IMR-90 (cell line): ENCODE data around the gene DRAXIN. TPM values are rescaled to one million over a fixed set of nuclear protein-coding genes. Genes with fewer than 3 reads are reported as not detected.

Source experiments
- ATAC-seq: fragments of 200-7000 bp; cut with Tn5 transposase; 2 replicates; pipeline ENCODE4 v1.9.1; 2020; ENCODE audit warnings: low read depth, mild to moderate bottlenecking, moderate library complexity
- BruUV-seq: library from RNA; stranded (reverse); fragments of 400-500 nt; replicated peaks from 2 replicates; lab custom pipeline; 2021; lab: Mats Ljungman, UMichigan
- CTCF ChIA-PET: fragments of 300-600 bp; formaldehyde crosslinking; extraction: SDS; loops from one replicate; lab custom pipeline; 2021; ENCODE audit warnings: antibody characterized with exemption; lab: Yijun Ruan, JAX
- POLR2A ChIA-PET: fragments of 300-600 bp; sonication (Branson Sonifier 250); formaldehyde crosslinking; loops from one replicate; lab custom pipeline; 2022; ENCODE audit warnings: antibody characterized with exemption; ENCODE audit not compliant: unreplicated experiment; lab: Charles Lee
- DNase-seq: peaks from one replicate; pipeline ENCODE4 v3.0.0; 2013
- H2AFZ ChIP-seq: replicated peaks from 2 replicates; pipeline ENCODE3; 2013; ENCODE audit warnings: low read length, mild to moderate bottlenecking; ENCODE audit not compliant: poor library complexity
- H2AK5ac ChIP-seq: 2 replicates; pipeline ENCODE4 v1.6.1; 2013; ENCODE audit warnings: low read depth, low read length, inconsistent platforms
- H2AK9ac ChIP-seq: replicated peaks from 2 replicates; pipeline ENCODE3; 2013; ENCODE audit warnings: mild to moderate bottlenecking, low read depth, low read length, moderate library complexity; ENCODE audit not compliant: poor library complexity
- H2BK120ac ChIP-seq: 2 replicates; pipeline ENCODE4 v1.6.1; 2013; ENCODE audit warnings: low read depth, low read length, inconsistent platforms
- H2BK15ac ChIP-seq: 3 replicates; pipeline ENCODE4 v1.6.1; 2013; ENCODE audit warnings: low read depth, low read length, inconsistent platforms
- H2BK20ac ChIP-seq: 2 replicates; pipeline ENCODE4 v1.6.1; 2013; ENCODE audit warnings: low read depth, mild to moderate bottlenecking, inconsistent platforms, low read length, moderate library complexity
- H2BK5ac ChIP-seq: 2 replicates; pipeline ENCODE4 v1.6.1; 2013; ENCODE audit warnings: mild to moderate bottlenecking, low read depth, low read length, inconsistent platforms; ENCODE audit not compliant: poor library complexity, severe bottlenecking
- H3K14ac ChIP-seq: replicated peaks from 2 replicates; pipeline ENCODE4 v1.6.1; 2013; ENCODE audit warnings: low read depth, low read length, inconsistent platforms
- H3K18ac ChIP-seq: 2 replicates; pipeline ENCODE4 v1.6.1; 2013; ENCODE audit warnings: low read depth, low read length, control low read depth
- H3K23ac ChIP-seq: 2 replicates; pipeline ENCODE4 v1.6.1; 2013; ENCODE audit warnings: low read depth, low read length, inconsistent platforms
- H3K27ac ChIP-seq: 2 replicates; pipeline ENCODE4 v1.5.1; 2013; ENCODE audit warnings: mild to moderate bottlenecking, control low read depth, low read length; ENCODE audit not compliant: insufficient read depth
- H3K27me3 ChIP-seq: 2 replicates; pipeline ENCODE4 v1.6.1; 2013; ENCODE audit warnings: low read length; ENCODE audit not compliant: control insufficient read depth, insufficient read depth
- H3K36me3 ChIP-seq: 2 replicates; pipeline ENCODE4 v1.6.1; 2013; ENCODE audit warnings: low read length, mixed read lengths; ENCODE audit not compliant: control insufficient read depth, insufficient read depth
- H3K4ac ChIP-seq: 2 replicates; pipeline ENCODE4 v1.6.1; 2013; ENCODE audit warnings: low read depth, low read length, inconsistent platforms
- H3K4me1 ChIP-seq: 2 replicates; pipeline ENCODE4 v1.6.1; 2013; ENCODE audit warnings: low read length, mixed read lengths; ENCODE audit not compliant: control insufficient read depth, insufficient read depth
- H3K4me2 ChIP-seq: 2 replicates; pipeline ENCODE4 v1.6.1; 2013; ENCODE audit warnings: low read depth, mild to moderate bottlenecking, control low read depth, low read length, moderate library complexity
- H3K4me3 ChIP-seq: 2 replicates; pipeline ENCODE4 v1.5.1; 2013; ENCODE audit warnings: low read depth, mild to moderate bottlenecking, control low read depth, low read length, moderate library complexity; ENCODE audit not compliant: insufficient read depth
- H3K56ac ChIP-seq: 2 replicates; pipeline ENCODE4 v1.6.1; 2013; ENCODE audit warnings: low read length, inconsistent platforms; ENCODE audit not compliant: insufficient read depth; ENCODE audit errors: extremely low read depth
- H3K79me1 ChIP-seq, 2 experiments: 2 replicates each; pipeline ENCODE4 v1.6.1; 2013; ENCODE audit warnings: low read length in 2 of 2, inconsistent platforms in 1 of 2, low read depth in 1 of 2
- H3K9ac ChIP-seq: 2 replicates; pipeline ENCODE4 v1.6.1; 2013; ENCODE audit warnings: low read depth, low read length, control low read depth
- H3K9me1 ChIP-seq: 2 replicates; pipeline ENCODE4 v1.6.1; 2013; ENCODE audit warnings: low read length, inconsistent platforms; ENCODE audit not compliant: insufficient read depth
- H3K9me3 ChIP-seq: 2 replicates; pipeline ENCODE4 v1.6.1; 2013; ENCODE audit warnings: low read length; ENCODE audit not compliant: control insufficient read depth, insufficient read depth
- H4K20me1 ChIP-seq: 2 replicates; pipeline ENCODE4 v1.6.1; 2013; ENCODE audit warnings: low read length, inconsistent platforms; ENCODE audit not compliant: insufficient read depth
- H4K5ac ChIP-seq: 2 replicates; pipeline ENCODE4 v1.6.1; 2013; ENCODE audit warnings: mild to moderate bottlenecking, low read depth, low read length, control low read depth
- H4K8ac ChIP-seq, 2 experiments: 2 replicates each; pipeline ENCODE4 v1.6.1; 2013; ENCODE audit warnings: low read depth in 2 of 2, low read length in 2 of 2, control low read depth in 1 of 2, inconsistent platforms in 1 of 2
- H4K91ac ChIP-seq: 2 replicates; pipeline ENCODE4 v1.6.1; 2013; ENCODE audit warnings: low read depth, low read length, inconsistent platforms; ENCODE audit not compliant: insufficient read depth
- CEBPB ChIP-seq: IDR thresholded peaks from 2 replicates; pipeline ENCODE4 v1.6.1; 2012; ENCODE audit warnings: low read depth, low read length, improper control_type of control experiment
- MAFK ChIP-seq: IDR thresholded peaks from 2 replicates; pipeline ENCODE4 v1.6.1; 2012; ENCODE audit warnings: low read depth, low read length, improper control_type of control experiment
- MAZ ChIP-seq: IDR thresholded peaks from 2 replicates; pipeline ENCODE4 v1.6.1; 2012; ENCODE audit warnings: low read depth, mild to moderate bottlenecking, low read length, improper control_type of control experiment, moderate library complexity, borderline replicate concordance
- RAD21 ChIP-seq: IDR thresholded peaks from 2 replicates; pipeline ENCODE4 v1.6.1; 2012; ENCODE audit warnings: low read length, improper control_type of control experiment
- RFX5 ChIP-seq: IDR thresholded peaks from 2 replicates; pipeline ENCODE4 v1.8.0; 2012; ENCODE audit warnings: low read depth, mild to moderate bottlenecking, low read length, moderate library complexity
- WGBS, 2 experiments: methylation state at CpG; one replicate each; pipeline versions ENCODE4 v1.1.5 to v1.1.7; 2013; ENCODE audit warnings: missing lambda C conversion rate in 2 of 2; ENCODE audit not compliant: insufficient read length in 1 of 2; ENCODE audit errors: extremely low coverage in 2 of 2; 5-methylcytosine and 5-hydroxymethylcytosine counted together
- dilution Hi-C: fragments of 300-500 bp; cut with HindIII; formaldehyde crosslinking; loops from one replicate; pipeline ENCODE4 v1.14.3; 2018; ENCODE audit warnings: low sequenced_read_pairs; ENCODE audit not compliant: unreplicated experiment
- in situ Hi-C: fragments of 300-500 bp; cut with MboI; formaldehyde crosslinking; loops from 3 replicates; pipeline ENCODE4 v1.14.3; 2019; ENCODE audit warnings: low sequenced_read_pairs, inconsistent platforms, mixed read lengths
- intact Hi-C: fragments of 100-400 bp; cut with micrococcal nuclease; formaldehyde crosslinking; loops from 2 replicates; pipeline ENCODE4 v1.10.0; 2022
- polyA plus RNA-seq, 3 experiments: library from polyadenylated mRNA; depleted of rRNA; stranded (reverse); fragments of >200 nt; gene quantifications; 2 replicates each; pipeline ENCODE4 v1.2.3, GENCODE V29; 2012; ENCODE audit warnings: low replicate concordance in 1 of 3
- total RNA-seq: library from RNA; depleted of rRNA; stranded (reverse); fragments of >200 nt; gene quantifications from 2 replicates; pipeline ENCODE4 v1.2.3, GENCODE V29; 2012
- TF ChIP-seq, protein P1 (sequence below): fragments of 150-350 bp; IDR thresholded peaks from 2 replicates; pipeline ENCODE4 v1.6.1; 2016; ENCODE audit warnings: low read depth, mild to moderate bottlenecking, low read length, moderate library complexity, borderline replicate concordance

DRAXIN gene
- total and polyA plus RNA-seq, 2 of the 4 experiments (the other 2 are of a cell fraction) = under 0.01 to 0.02 TPM

DNA sequence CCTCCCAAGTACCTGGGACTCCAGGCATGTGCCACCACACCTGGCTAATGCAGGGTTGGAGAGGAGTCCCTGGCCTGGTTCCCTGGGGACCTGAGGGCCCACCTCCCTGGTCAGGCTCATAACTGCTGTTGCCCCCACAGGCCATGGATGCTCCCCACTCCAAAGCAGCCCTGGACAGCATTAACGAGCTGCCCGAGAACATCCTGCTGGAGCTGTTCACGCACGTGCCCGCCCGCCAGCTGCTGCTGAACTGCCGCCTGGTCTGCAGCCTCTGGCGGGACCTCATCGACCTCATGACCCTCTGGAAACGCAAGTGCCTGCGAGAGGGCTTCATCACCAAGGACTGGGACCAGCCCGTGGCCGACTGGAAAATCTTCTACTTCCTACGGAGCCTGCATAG, 23.0 kb upstream of the DRAXIN start:
- WGBS, 2 experiments = no CpG with 5 or more reads among the region's 14 CpGs
- ChIA-PET POLR2A (no interaction called here), CTCF (no interaction called here)
- Histone ChIP-seq H3K27me3 (no peaks in the 10 kb centered on the region), H3K4me1 (no peaks in the 10 kb centered on the region), H3K18ac (no peak overlapping the region), H2BK15ac (no peak overlapping the region), H2BK20ac (no peak overlapping the region), H4K91ac (no peak overlapping the region), H3K9me3 (no peaks in the 10 kb centered on the region), H3K4me2 (no peak overlapping the region), H3K36me3 (peaks cover 16% of the 10 kb centered on the region), H2AFZ (no peak overlapping the region), H3K23ac (no peak overlapping the region), H2AK5ac (no peak overlapping the region), H3K79me1 (no peaks in the 10 kb centered on the region), H4K8ac (no peak overlapping the region), H2AK9ac (no peak overlapping the region), H3K14ac (no peak overlapping the region), H3K9ac (no peak overlapping the region), H3K27ac (no peak overlapping the region), H4K5ac (no peak overlapping the region), H3K56ac (no peak overlapping the region), H4K20me1 (no peaks in the 10 kb centered on the region), H3K4me3 (no peak overlapping the region), H2BK120ac (no peak overlapping the region), H2BK5ac (no peak overlapping the region), H3K9me1 (peaks cover 3% of the 10 kb centered on the region; the same call in 1 of the 2 replicates), H3K4ac (no peak overlapping the region)
- TF ChIP-seq, protein P1, sequence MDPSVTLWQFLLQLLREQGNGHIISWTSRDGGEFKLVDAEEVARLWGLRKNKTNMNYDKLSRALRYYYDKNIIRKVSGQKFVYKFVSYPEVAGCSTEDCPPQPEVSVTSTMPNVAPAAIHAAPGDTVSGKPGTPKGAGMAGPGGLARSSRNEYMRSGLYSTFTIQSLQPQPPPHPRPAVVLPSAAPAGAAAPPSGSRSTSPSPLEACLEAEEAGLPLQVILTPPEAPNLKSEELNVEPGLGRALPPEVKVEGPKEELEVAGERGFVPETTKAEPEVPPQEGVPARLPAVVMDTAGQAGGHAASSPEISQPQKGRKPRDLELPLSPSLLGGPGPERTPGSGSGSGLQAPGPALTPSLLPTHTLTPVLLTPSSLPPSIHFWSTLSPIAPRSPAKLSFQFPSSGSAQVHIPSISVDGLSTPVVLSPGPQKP = no peak
- TF ChIP-seq CEBPB = no peak
- no peak for TF ChIP-seq MAFK
- TF ChIP-seq RFX5 = no peak
- TF ChIP-seq MAZ = no peak
- no peak for TF ChIP-seq RAD21
- ATAC-seq (no peak), DNase-seq (no peak)
- intact Hi-C loops (no loop called here), dilution Hi-C loops (no loop called here), in situ Hi-C loops (no loop called here)
- no TSS peak for BruUV-seq
